LoVo (cell line): ENCODE measurements around the gene FRMD1.
"Not testable (repeated sequence)": the region's sequence is repeated elsewhere in the genome, so short reads cannot be mapped to it uniquely, and the experiment has no call there.

Source experiments
- DNase-seq: peaks from one replicate; pipeline ENCODE4 v3.0.0-alpha.2; 2016; ENCODE audit warnings: low spot score

Gene FRMD1

DNA sequence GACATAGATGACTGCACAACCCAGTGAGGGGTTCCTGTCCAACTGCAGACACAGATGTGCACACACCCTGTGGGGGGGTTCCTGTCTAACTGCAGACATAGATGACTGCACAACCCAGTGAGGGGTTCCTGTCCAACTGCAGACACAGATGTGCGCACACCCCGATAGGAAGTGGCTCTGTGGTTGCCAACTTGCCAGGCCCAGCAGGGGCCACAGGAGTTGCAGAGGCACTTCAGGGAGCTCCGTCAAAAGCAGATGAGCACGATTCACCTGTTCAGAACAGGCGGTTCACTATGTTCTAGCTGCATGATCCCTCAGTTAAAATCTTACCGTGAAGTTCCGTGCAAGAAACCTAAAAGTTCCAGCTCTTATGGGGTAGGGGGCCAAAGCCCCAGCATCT lies 1.6 kb downstream of the FRMD1 start:
- not testable (repeated sequence) for DNase-seq

- DNase-seq, result no peak
Observed at GRCh38 chr6:168075787-168076202, 3.2 kb downstream of the FRMD1 start.

- no peak for DNase-seq
Observed at GRCh38 chr6:168075216-168075615, 3.8 kb downstream of the FRMD1 start.

DNA sequence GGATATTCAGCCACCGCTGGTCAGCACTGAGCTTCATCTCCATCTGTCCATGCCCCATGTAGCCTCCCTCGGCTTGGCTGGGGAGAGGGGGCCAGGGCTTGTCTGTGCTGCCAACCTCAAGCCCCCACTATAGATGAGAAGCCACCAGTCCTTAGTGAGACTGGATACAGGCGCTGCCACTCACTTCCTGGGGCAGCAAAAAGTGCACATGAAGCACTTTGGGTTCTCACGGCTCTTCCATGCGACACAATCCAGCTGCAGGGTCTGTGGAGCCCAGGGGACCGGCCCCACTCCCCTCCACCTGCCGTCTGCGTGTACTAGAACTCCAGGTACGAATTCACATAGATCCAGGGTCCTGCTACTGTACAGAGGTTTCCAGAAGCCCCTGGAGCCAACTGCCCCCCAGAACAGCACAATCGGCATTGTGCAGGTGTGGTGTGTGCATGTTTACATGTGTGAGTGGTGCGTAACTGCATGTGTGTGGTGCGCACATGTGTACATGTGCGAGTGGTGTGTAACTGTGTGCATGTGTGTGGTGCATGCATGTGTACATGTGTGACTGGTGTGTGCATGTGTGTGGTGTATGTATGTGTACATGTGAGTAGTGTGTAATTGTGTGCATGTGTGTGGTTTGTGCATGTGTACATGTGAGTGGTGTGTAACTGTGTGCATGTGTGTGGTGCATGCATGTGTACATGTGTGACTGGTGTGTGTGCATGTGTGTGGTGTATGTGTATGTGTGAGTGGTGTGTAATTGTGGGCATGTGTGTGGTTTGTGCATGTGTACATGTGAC lies 4.9 kb downstream of the FRMD1 start:
- DNase-seq, result no peak

- DNase-seq, result no peak
Observed at GRCh38 chr6:168072730-168073129, 6.3 kb downstream of the FRMD1 start.

- no peak for DNase-seq
Observed at GRCh38 chr6:168072261-168072660, 6.8 kb downstream of the FRMD1 start.

DNA sequence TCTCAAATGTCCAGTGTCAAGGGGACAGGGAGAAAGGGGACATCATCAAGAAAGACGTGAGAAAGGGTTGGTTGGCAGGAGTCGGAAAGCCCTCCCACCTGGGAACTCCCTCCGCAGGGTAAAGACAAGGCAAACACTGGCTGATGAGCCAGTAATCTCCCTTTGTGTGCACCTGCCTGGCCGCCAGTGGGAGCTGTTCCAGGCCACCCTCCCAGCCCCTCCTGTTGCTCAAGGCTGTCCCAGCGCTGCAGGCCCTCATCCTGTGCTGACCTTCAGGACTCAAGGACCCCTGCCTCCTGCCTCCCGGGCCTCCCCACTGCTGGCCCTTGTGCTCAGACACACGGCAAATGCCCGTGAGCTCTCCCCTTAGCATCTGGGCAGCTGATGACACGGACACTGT lies 7.4 kb downstream of the FRMD1 start:
- no peak for DNase-seq

DNA sequence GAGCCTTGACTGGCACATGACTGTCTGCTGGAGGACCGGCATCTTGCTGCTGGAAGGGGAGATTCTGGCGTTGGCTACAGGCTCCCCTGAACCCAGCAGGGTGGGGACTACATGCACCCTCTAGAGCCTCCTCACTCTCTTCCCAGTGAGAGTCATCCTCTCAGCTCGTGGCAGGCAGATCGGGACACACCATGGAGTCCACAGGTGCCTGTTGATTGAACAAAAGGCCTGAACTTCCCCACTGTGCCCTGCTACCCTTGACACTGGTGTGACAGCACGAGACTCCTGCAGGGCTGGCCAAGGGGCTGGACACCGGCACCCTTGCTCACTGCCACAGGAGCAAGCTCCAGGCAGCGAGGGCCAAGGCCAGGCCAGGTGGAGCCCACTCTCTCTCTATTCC lies 8.2 kb downstream of the FRMD1 start:
- DNase-seq, result no peak

GRCh38 chr6:168067081-168067759 lies 11.8 kb downstream of the FRMD1 start:
- DNase-seq, result no peak

DNA sequence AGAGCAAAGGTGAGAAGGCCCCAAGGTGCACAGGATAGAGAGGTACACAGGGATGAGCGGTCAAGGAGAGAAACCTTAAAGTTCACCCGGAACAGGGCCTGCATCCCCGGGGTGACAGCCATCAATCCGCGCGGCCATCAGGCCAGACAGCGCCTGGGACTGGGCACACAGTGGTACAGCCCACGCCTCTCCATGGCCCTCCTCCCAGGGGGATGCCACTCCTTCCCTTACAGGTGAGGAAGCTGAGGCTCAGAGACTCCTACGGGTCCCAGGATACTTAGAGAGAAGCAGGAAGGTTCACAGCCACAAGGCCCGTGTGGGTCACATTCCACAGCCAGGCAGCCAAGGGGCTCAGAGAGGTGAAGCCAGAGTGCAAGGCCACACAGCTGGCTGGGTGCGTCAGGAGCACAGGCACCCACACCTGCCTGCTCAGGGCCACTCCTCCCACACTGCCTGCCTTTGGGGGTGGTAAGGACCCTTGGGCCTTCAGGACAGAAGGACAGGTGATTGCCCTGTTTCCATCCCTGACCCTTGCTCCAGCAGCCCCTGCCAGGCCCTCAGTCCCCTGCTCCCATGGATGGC lies 14.7 kb downstream of the FRMD1 start:
- no peak for DNase-seq

GRCh38 chr6:168063431-168063830 lies 15.6 kb downstream of the FRMD1 start:
- no peak for DNase-seq

GRCh38 chr6:168062346-168063289 lies 16.4 kb downstream of the FRMD1 start:
- no peak for DNase-seq

DNA sequence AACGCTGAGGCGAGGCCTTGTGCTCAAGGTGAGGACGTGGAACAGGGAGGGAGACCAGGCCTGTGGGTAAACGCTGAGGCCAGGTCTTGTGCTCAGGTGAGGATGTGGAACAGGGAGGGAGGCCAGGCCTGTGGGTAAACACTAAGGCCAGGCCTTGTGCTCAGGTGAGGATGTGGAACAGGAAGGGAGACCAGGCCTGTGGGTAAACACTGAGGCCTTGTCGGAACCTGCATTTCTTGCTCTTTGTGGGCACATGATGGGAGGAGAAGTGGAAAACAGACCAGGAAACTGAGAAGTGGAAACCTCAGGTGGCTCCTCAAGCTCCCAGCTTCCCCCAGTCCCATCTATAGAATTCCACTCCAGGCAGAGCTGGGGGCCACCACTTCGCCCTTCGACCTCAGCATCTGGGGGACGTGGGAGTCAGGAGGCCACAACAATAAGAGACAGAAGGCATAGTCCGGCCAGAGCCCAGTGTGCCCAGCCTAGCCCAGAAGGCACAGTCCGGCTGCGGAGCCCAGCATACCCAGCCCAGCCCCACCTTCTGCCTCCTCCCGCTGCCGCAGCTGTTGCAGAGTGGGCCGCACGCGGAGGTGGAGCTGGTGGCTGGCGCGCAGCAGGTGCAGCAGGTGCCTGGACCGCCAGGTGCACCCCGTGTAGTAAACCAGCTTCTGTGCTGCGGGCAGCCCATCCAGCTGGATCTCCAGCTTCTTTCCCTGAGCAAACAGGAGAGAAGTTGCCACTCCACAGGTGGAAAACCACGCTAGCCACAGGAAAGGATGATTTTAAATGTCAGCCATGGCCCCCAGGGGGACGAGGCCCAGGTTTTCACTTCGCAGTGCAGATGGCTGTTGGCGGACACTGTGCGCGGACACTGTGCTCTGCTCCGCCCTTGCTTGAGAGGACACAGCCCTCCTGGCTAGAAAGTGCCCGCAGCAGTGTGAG lies 17.5 kb downstream of the FRMD1 start:
- DNase-seq, result no peak

GRCh38 chr6:168060521-168060931 lies 18.5 kb downstream of the FRMD1 start:
- no peak for DNase-seq

GRCh38 chr6:168058691-168059551 lies 20.1 kb downstream of the FRMD1 start:
- DNase-seq, result no peak

DNA sequence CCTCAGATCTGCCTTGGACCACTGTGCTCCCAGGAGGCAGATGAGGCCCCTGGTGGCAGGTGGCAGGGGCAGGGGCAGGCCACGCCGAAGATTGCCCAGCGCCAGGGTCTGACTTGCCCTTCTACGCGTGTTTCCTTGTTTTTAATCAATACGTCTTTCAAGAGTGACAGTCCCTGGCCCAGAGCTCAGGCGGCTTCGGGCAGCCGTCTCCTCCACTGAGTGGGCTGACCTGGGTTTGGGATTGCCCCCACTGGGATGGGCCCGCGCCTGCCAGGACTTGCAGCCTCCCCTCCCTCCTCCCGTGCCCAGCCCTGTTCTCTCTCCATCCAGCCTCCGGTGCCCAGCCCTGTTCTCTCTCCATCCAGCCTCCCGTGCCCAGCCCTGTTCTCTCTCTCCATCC lies 21.2 kb downstream of the FRMD1 start:
- no peak for DNase-seq

DNA sequence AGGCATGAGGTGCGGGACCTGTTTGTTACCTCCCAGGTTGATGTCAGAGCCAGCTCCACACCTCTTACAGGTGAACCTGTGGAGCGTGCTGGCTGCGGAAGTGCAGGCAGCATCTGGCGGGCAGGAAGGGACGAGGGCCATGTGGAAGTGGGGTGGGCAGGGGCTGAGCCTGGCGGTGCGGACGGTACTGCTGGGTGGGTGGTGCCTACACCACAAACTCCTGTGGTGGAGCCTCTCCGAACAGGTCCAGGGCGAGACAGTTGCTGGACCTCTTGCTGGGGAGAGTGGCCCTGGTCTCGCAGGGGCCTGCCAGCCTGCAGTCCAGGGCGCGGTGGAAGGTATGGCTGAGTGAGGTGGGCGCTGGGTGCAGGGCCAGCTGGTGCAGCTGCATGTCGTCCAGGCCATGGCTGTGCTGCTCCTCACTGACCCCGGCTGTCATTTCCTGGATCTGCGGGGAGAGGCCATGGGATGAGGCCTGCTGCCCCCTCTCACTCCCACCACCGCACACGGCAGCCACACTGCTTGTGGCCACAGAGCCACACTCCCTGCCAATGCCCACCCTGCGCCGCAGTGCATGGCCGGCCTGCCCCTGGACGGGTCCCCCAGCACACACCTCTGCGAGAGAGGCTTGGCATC lies 22.0 kb downstream of the FRMD1 start:
- no peak for DNase-seq

DNA sequence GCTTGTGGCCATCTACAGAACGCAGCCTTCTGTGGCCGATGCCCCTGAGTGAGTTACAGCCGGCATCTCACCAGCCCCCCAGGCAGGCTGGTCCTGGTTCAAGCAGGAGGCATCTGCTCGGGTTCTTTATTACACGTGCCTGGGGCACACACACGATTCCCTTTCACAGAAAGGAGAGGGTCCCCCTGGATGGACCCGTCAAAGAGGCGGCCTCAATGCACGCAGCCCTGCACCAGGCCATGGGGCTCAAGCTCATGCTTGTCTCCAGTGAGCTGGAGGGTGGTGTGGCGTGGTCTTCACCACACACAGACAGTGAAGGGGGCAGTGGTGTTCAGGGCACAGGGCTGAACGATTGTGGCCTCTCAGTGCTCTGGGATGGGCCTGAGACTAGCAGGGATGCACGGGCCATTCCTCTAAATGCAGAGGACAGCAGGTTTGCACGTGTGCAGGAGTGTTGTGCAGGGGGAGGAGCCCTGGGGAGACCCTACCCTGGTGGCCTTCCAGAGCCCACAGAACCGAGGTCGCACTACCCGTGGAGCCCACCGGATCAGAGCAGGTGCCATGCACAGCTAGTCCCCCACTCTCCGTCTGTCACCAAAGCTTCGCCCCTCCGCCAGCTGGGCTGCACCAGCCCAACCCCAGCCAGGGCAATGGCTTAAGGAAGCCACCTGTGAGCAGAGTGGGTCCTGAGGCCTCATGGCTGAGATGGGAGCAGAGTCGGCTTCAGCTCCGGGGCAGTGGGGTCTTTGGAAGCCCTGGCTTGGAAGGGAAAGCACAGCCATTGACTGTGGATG lies 23.1 kb downstream of the FRMD1 start:
- DNase-seq, result no peak
